K562 (cell line): Measurements from ENCODE around the gene CMTR1.

ENCODE experiments used
- CBFA2T3 ChIP-seq: fragments of 450-650 bp; IDR thresholded peaks from 2 replicates; pipeline ENCODE4 v1.6.1; 2017
- EWSR1 ChIP-seq: fragments of 450-650 bp; IDR thresholded peaks from 2 replicates; pipeline ENCODE4 v1.6.1; 2018; ENCODE audit warnings: borderline replicate concordance, mild to moderate bottlenecking, low read depth, moderate library complexity; ENCODE audit not compliant: partially characterized antibody
- FOS ChIP-seq: IDR thresholded peaks from 3 replicates; pipeline ENCODE4 v1.6.1; 2011; ENCODE audit not compliant: insufficient read length; ENCODE audit errors: extremely low read depth
- JUND ChIP-seq, 2 experiments: IDR thresholded peaks; 2 replicates in 1 of 2; 3 replicates in 1 of 2; pipeline ENCODE4 v1.6.1; 2011; ENCODE audit warnings: borderline replicate concordance in 2 of 2, low read depth in 2 of 2, low read length in 2 of 2, improper control_type of control experiment in 1 of 2, missing biosample characterization in 1 of 2, missing genetic modification characterization in 1 of 2, missing genetic modification reagents in 1 of 2
- KAT8 ChIP-seq: fragments of 450-650 bp; IDR thresholded peaks from 2 replicates; pipeline ENCODE4 v1.6.1; 2016; ENCODE audit warnings: low read depth, mild to moderate bottlenecking
- MEF2D ChIP-seq: conservative IDR thresholded peaks from 2 replicates; pipeline ENCODE4 v1.6.1; 2016; ENCODE audit warnings: low read depth, missing genetic modification characterization, missing compliant biosample characterization
- RBM25 ChIP-seq: fragments of 200-400 bp; formaldehyde crosslinking; IDR thresholded peaks from 2 replicates; pipeline ENCODE4 v1.6.1; 2018; ENCODE audit warnings: low read length, low read depth, moderate library complexity; ENCODE audit not compliant: severe bottlenecking
- RFX5 ChIP-seq: IDR thresholded peaks from 2 replicates; pipeline ENCODE4 v1.6.1; 2011; ENCODE audit warnings: low read depth, mild to moderate bottlenecking, improper control_type of control experiment, low read length
- ZNF561 ChIP-seq: fragments of 450-650 bp; formaldehyde crosslinking; conservative IDR thresholded peaks from 2 replicates; pipeline ENCODE4 v1.4.0; 2020; ENCODE audit warnings: mild to moderate bottlenecking, moderate library complexity
- TF ChIP-seq, protein P1 (sequence below): fragments of 450-650 bp; formaldehyde crosslinking; IDR thresholded peaks from 2 replicates; pipeline ENCODE4 v1.4.0; 2020; ENCODE audit warnings: mild to moderate bottlenecking, moderate library complexity
- TF ChIP-seq, protein P2 (sequence below), 3 experiments: IDR thresholded peaks in 2 of 3; conservative IDR thresholded peaks in 1 of 3; 2 replicates each; pipeline ENCODE4 v1.5.1; 2011 to 2012; ENCODE audit warnings: low read length in 3 of 3, mild to moderate bottlenecking in 3 of 3, control low read depth in 2 of 3, improper control_type of control experiment in 1 of 3, inconsistent platforms in 1 of 3, low read depth in 1 of 3, mixed read lengths in 1 of 3, moderate library complexity in 1 of 3; ENCODE audit not compliant: insufficient read depth in 2 of 3

DNA sequence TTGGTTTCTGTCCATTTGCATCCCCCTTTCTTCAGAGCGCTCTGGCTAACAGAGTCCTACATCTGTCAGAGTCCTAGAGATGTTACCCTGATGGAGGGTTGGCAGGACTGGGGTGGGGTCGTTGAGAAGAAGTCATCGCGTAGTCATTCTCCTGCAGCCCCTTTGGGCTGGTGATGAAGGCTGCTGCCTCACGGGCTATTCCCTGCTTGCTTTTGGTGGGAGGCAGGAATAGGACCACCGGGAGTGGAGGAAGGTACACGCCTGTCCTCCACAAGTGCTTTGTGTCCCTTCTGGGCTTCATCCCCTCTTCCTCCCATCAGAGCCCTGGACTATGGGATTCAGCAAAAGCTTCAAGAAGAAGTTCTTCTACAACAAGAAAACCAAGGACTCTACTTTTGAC is 45.8 kb downstream of the CMTR1 start:
- TF ChIP-seq ZNF561 (no peak), JUND (IDR thresholded peaks at IDR 0.05; ENCODE audit: borderline replicate concordance, low read depth, low read length) (no peak), JUND (tag; IDR thresholded peaks at IDR 0.05; ENCODE audit: borderline replicate concordance, low read depth, low read length) (no peak), MEF2D (tag) (no peak), KAT8 (no peak), FOS (no peak), RBM25 (no peak), CBFA2T3 (no peak), EWSR1 (no peak), RFX5 (no peak)
- TF ChIP-seq, protein P1, sequence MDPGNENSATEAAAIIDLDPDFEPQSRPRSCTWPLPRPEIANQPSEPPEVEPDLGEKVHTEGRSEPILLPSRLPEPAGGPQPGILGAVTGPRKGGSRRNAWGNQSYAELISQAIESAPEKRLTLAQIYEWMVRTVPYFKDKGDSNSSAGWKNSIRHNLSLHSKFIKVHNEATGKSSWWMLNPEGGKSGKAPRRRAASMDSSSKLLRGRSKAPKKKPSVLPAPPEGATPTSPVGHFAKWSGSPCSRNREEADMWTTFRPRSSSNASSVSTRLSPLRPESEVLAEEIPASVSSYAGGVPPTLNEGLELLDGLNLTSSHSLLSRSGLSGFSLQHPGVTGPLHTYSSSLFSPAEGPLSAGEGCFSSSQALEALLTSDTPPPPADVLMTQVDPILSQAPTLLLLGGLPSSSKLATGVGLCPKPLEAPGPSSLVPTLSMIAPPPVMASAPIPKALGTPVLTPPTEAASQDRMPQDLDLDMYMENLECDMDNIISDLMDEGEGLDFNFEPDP = no peak
- TF ChIP-seq, protein P2, sequence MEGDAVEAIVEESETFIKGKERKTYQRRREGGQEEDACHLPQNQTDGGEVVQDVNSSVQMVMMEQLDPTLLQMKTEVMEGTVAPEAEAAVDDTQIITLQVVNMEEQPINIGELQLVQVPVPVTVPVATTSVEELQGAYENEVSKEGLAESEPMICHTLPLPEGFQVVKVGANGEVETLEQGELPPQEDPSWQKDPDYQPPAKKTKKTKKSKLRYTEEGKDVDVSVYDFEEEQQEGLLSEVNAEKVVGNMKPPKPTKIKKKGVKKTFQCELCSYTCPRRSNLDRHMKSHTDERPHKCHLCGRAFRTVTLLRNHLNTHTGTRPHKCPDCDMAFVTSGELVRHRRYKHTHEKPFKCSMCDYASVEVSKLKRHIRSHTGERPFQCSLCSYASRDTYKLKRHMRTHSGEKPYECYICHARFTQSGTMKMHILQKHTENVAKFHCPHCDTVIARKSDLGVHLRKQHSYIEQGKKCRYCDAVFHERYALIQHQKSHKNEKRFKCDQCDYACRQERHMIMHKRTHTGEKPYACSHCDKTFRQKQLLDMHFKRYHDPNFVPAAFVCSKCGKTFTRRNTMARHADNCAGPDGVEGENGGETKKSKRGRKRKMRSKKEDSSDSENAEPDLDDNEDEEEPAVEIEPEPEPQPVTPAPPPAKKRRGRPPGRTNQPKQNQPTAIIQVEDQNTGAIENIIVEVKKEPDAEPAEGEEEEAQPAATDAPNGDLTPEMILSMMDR (IDR thresholded peaks at IDR 0.05 in 2 of 3, conservative IDR thresholded peaks at IDR 0.05 in 1 of 3; ENCODE audit: insufficient read depth in 2 of 3, low read depth in 1 of 3, low read length in 3 of 3) = no peak
